Measurements from ENCODE around the gene FAM120B. TPM values are rescaled to one million over a fixed set of nuclear protein-coding genes. Genes with fewer than 3 reads are reported as not detected.

Gene FAM120B
- total RNA-seq, 4 donors from 2014 or later, result 10.7 to 17.0 (median 13.5) TPM

DNA sequence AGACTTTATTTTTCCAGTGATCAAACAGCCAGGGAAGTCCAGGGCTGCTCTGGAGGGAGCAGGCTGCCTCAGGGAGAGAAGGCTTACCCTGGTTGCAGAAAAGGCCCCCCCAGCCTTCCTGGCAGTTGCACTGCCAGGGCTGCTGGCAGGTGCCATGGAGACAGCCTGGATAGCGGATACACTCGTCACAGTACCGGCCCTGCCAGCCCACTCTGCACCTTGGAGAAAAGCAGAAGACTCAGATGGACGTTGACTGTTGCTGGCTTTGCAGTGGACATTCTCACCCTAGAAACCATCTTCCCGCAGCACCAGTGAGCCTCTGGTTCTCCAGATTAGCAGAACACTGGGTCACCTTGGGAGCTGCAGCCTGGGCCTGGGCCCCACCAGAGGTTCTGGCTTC, 21.1 kb upstream of the FAM120B start:
- intact Hi-C loops (cut with DNase I; ENCODE audit: low total_unique reads), result no loop called here
- Histone ChIP-seq H3K4me1 (peaks cover 4 to 8% of the 10 kb centered on the region in 2 donors), H3K4me3 (no peak overlapping the region), H3K27ac (no peak overlapping the region), H3K27me3 (peaks cover 4 to 17% (median 12%) of the 10 kb centered on the region in 3 donors), H3K36me3 (no peaks in the 10 kb centered on the region), H3K9me3 (no peaks in the 10 kb centered on the region)
- DNase-seq, result no peak
- in situ Hi-C loops (cut with MboI; ENCODE audit: low sequenced_read_pairs in 4 of 4), result loop anchor here in 2 of 4 donors (25.0 kb wide), 2 partner anchors 248 to 448 kb away; no protein-coding TSS in a partner anchor
- TF ChIP-seq, protein P1, sequence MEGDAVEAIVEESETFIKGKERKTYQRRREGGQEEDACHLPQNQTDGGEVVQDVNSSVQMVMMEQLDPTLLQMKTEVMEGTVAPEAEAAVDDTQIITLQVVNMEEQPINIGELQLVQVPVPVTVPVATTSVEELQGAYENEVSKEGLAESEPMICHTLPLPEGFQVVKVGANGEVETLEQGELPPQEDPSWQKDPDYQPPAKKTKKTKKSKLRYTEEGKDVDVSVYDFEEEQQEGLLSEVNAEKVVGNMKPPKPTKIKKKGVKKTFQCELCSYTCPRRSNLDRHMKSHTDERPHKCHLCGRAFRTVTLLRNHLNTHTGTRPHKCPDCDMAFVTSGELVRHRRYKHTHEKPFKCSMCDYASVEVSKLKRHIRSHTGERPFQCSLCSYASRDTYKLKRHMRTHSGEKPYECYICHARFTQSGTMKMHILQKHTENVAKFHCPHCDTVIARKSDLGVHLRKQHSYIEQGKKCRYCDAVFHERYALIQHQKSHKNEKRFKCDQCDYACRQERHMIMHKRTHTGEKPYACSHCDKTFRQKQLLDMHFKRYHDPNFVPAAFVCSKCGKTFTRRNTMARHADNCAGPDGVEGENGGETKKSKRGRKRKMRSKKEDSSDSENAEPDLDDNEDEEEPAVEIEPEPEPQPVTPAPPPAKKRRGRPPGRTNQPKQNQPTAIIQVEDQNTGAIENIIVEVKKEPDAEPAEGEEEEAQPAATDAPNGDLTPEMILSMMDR (IDR thresholded peaks at IDR 0.05 in 4 of 5, conservative IDR thresholded peaks at IDR 0.05 in 1 of 5), result no peak
- TF ChIP-seq POLR2A (IDR thresholded peaks at IDR 0.05), result no peak
- no peak for ATAC-seq

DNA sequence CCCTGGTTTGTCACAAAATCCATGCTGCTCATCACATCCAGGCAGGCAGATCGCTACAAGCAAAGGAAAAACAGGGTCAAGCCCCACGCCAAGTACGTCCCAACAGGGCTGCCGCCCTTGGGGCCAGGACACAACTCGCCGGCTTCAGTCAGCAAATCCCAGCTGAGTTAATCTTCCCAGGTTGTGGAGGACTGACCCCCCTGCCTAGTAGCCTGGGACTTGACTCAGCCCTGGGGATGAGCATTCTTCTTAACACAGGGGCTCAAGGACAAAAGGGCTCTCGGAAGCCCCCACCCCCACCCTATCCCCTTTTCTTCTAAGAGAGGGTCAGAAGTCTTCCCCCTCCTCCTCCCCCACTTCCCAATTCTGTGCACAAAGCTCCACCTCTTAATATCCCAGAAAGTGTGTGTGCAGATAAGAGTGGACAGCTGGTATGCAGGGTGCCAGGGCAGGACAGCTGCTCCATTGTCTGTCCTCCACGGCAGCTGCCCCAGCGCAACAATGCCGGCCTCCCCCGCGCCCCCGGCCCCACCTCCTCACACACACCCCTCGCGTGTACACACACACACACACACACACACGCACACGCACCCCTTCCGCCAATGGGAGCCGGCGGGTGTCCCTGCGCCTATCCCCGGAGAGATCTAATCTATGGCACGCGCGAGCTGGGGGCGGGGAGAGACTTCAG, 20.2 kb upstream of the FAM120B start:
- H3K9me3 ChIP-seq, result no peaks in the 10 kb centered on the region
- no peak for ATAC-seq
- DNase-seq, result no peak
- in situ Hi-C loops (cut with MboI; ENCODE audit: low sequenced_read_pairs in 4 of 4), result loop anchor here in 2 of 4 donors (25.0 kb wide), 2 partner anchors 249 to 449 kb away; no protein-coding TSS in a partner anchor
- intact Hi-C loops (cut with DNase I; ENCODE audit: low total_unique reads), result no loop called here
- no peak overlapping the region for H3K4me3 ChIP-seq
- peaks cover 4 to 10% of the 10 kb centered on the region in 2 donors for H3K4me1 ChIP-seq
- H3K27ac ChIP-seq, result peak overlapping the region in 1 of 4 donors; percentile 36
- peaks cover 7 to 25% (median 14%) of the 10 kb centered on the region in 3 donors for H3K27me3 ChIP-seq
- no peaks in the 10 kb centered on the region for H3K36me3 ChIP-seq
- TF ChIP-seq, protein P1 (IDR thresholded peaks at IDR 0.05 in 4 of 5, conservative IDR thresholded peaks at IDR 0.05 in 1 of 5), result no peak
- TF ChIP-seq POLR2A (IDR thresholded peaks at IDR 0.05), result no peak

DNA sequence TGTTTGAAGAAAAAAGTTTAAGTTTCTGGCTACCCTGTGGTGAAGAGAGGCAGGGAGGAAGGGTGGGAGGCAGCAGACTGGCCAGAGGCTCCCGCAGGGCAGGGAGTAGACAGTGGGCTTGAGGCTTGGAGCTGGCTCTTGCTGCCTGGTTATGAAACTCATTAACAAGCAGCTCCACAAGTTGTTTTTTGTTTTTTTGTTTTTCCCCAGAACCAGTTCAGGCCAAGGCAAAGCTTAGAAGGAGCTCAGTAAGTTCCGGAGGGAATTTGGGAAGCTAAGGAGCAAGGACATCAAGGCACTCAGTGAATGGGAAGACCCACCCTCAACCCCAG, 19.7 kb upstream of the FAM120B start:
- Histone ChIP-seq H3K4me1 (peaks cover 8 to 15% of the 10 kb centered on the region in 2 donors), H3K27ac (peak overlapping the region in 3 of 4 donors; percentile 5 to 36 (median 5)), H3K36me3 (no peaks in the 10 kb centered on the region), H3K9me3 (no peaks in the 10 kb centered on the region), H3K4me3 (no peak overlapping the region), H3K27me3 (peaks cover 12 to 30% (median 19%) of the 10 kb centered on the region in 3 donors)
- peak in 1 of 2 donors; percentile 8 for TF ChIP-seq POLR2A (IDR thresholded peaks at IDR 0.05)
- TF ChIP-seq, protein P1 (IDR thresholded peaks at IDR 0.05 in 4 of 5, conservative IDR thresholded peaks at IDR 0.05 in 1 of 5), result no peak
- ATAC-seq (no peak), DNase-seq (no peak)
- intact Hi-C loops (cut with DNase I; ENCODE audit: low total_unique reads), result no loop called here
- in situ Hi-C loops (cut with MboI; ENCODE audit: low sequenced_read_pairs in 4 of 4), result loop anchor here in 2 of 4 donors (25.0 kb wide), 2 partner anchors 250 to 450 kb away; no protein-coding TSS in a partner anchor

DNA sequence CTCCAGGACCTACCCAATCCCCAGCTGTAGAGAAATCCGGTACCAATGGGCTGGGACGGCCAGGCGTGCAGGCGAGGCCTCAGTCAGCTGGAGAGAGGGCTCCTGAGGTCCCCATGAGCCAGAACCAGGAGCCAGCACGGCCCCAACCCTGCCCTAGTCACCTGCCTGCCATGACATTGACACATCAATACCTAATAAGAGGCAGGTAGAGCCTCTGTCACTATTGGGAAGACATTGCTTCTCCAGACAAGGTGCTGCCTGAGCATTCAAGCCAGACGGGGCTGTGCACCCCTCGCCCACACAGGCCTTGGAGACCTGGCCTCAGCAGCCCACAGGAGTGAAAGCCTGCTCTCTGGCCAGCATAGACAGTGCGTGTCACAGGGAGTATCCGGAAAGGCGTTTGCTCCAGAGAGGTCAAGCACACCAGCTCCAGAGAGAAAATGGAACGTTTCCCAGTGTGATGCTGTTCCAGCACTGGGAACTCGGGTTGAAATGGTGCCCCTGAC, 19.1 kb upstream of the FAM120B start:
- Histone ChIP-seq H3K27ac (peak overlapping the region in 3 of 4 donors; percentile 5 to 36 (median 5)), H3K27me3 (peaks cover 17 to 35% (median 24%) of the 10 kb centered on the region in 3 donors), H3K36me3 (no peaks in the 10 kb centered on the region), H3K9me3 (no peaks in the 10 kb centered on the region), H3K4me1 (peaks cover 13 to 20% of the 10 kb centered on the region in 2 donors), H3K4me3 (no peak overlapping the region)
- ATAC-seq (no peak), DNase-seq (no peak)
- intact Hi-C loops (cut with DNase I; ENCODE audit: low total_unique reads), result no loop called here
- in situ Hi-C loops (cut with MboI; ENCODE audit: low sequenced_read_pairs in 4 of 4), result loop anchor here in 2 of 4 donors (25.0 kb wide), 2 partner anchors 250 to 450 kb away; no protein-coding TSS in a partner anchor
- TF ChIP-seq, protein P1 (IDR thresholded peaks at IDR 0.05 in 4 of 5, conservative IDR thresholded peaks at IDR 0.05 in 1 of 5), result no peak
- TF ChIP-seq POLR2A (IDR thresholded peaks at IDR 0.05), result no peak

Measured in gastrocnemius medialis (tissue), 4 donors.